ENCODE data around the gene ABLIM3.

DNA sequence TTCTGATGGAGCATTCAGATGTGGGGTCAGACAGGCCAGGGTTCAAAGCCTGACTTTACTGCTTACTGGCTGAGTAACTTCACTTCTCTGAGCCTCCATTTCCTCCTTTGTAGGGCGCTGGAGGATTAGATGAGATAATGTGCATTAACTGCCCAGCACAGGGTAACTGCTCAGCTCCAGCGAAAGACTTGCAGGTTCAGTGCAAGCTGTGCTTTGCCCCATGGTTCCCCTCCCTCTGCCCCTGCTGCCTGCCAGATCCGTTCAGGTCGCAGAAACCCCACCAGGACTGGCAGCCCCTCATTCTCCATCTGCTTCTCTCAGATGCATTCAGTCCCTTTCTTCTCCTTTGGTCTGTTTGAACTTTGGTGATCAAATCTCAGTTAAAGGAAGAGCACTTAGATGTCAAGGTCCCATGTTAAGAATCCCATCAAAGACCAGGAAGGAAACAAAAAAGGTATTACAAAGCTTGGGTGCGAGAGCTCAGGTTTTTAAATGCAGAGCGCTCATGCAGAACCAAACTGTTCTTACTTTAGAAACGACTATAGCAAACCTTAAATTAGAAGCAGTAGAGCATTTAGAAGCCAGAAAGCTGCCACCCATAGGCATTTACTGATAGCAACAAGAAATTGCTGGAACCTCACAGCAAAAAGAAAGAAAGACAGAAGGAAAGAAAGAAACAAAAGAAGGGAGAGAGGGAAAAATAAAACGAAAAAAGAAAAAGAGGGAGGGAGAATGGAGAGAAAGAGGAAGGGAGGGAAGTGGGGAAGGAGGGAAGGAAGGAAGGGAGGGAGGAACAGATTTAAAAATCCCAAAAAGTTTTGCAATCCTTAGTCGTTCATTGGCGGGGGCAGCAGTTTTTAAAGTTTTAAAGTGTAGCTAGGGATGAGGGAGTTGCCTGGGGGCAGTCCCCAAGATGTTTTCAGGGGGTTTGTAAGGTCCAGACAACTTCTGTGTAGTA lies 153.9 kb downstream of the ABLIM3 start:
- TF ChIP-seq EZH2 (IDR thresholded peaks at IDR 0.05) (no peak), ZFX (IDR thresholded peaks at IDR 0.05) (no peak), CTCF (IDR thresholded peaks at IDR 0.05 in 2 of 3, conservative IDR thresholded peaks at IDR 0.05 in 1 of 3; ENCODE audit: borderline replicate concordance in 1 of 3, insufficient read depth in 1 of 3, low read depth in 2 of 3, low read length in 2 of 3) (no peak), ZNF274 (IDR thresholded peaks at IDR 0.05; ENCODE audit: low read depth, low read length) (no peak), POLR2AphosphoS5 (IDR thresholded peaks at IDR 0.05; ENCODE audit: low read depth, low read length) (no peak), RAD21 (IDR thresholded peaks at IDR 0.05; ENCODE audit: low read depth) (no peak), SP1 (IDR thresholded peaks at IDR 0.05; ENCODE audit: low read depth) (no peak), EZH2phosphoT487 (IDR thresholded peaks at IDR 0.05; ENCODE audit: borderline replicate concordance) (no peak), TCF7L2 (IDR thresholded peaks at IDR 0.05; ENCODE audit: borderline replicate concordance, extremely low read depth, insufficient read depth, insufficient read length) (no peak), POLR2A (IDR thresholded peaks at IDR 0.05; ENCODE audit: borderline replicate concordance, extremely low read depth, insufficient read depth, insufficient read length) (no peak), SIN3A (IDR thresholded peaks at IDR 0.05; ENCODE audit: low read depth) (no peak)

Data from HCT116 (cell line).